Measurements from ENCODE around the gene SLF2. TPM values are rescaled to one million over a fixed set of nuclear protein-coding genes. Genes with fewer than 3 reads are reported as not detected.
A peak's percentile ranks its signal among the peaks of the same experiment; 100 is the strongest.

SLF2 gene
- total and polyA plus RNA-seq, 4 donors = 4.0 to 18.8 (median 12.1) TPM

DNA sequence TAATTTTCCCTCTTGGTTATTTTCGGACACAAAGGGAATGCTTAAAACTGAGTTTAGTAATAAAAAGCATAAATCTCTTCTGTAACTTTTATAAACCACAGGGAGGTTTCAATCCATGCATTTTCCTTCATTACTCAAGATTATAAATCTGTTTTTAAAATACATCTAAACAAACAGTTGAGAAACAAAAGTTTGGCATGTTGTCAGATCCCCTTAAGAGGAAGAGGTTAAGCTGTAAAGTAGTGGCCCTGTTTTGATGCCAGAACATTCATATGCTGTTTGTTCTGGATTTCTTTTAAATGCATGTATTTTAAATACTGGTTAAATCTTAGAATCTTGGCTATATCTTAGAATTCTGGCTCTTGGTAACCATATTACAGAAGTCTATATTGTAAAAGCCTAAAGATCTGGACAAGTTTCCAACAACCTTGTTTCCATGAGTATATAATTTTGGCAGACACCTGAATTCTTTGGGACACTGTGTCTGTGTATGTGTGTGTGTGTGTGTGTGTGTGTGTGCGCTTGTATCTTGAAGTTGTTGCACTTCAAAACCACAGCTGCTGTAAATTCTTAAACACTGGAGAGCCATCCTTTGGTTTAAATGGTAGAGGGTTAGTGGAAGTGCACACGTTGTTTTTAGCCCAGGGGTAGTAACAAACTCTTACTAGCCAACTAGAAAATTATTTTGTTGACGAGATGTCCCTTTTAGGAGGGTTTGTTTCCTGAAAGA lies 49.8 kb downstream of the SLF2 start:
- H3K9me3 ChIP-seq (ENCODE audit: control insufficient read depth in 4 of 4, low read length in 3 of 4) = no peaks in the 10 kb centered on the region
- no peak for DNase-seq (ENCODE audit: low spot score)
- H3K36me3 ChIP-seq (ENCODE audit: control insufficient read depth in 4 of 4, insufficient read depth in 3 of 4, low read depth in 1 of 4, low read length in 3 of 4) = peaks cover under 1 to 37% (median 26%) of the 10 kb centered on the region in 4 donors
- no peak overlapping the region for H3K9ac ChIP-seq (ENCODE audit: low read depth in 1 of 2, low read length in 2 of 2)
- H3K27me3 ChIP-seq (ENCODE audit: control insufficient read depth in 4 of 4, insufficient read depth in 4 of 4, low read length in 3 of 4) = no peaks in the 10 kb centered on the region
- H3K4me3 ChIP-seq (ENCODE audit: low read depth in 1 of 3, low read length in 3 of 3) = no peak overlapping the region
- TF ChIP-seq FOXA2 (IDR thresholded peaks at IDR 0.05) (no peak), FOXA1 (IDR thresholded peaks at IDR 0.05) (no peak), REST (IDR thresholded peaks at IDR 0.05) (no peak), HNF4G (IDR thresholded peaks at IDR 0.05) (no peak), RAD21 (IDR thresholded peaks at IDR 0.05) (no peak), NR2F2 (IDR thresholded peaks at IDR 0.05) (no peak), JUND (IDR thresholded peaks at IDR 0.05) (no peak), YY1 (IDR thresholded peaks at IDR 0.05) (no peak), RXRA (IDR thresholded peaks at IDR 0.05) (no peak)
- TF ChIP-seq, protein P1, sequence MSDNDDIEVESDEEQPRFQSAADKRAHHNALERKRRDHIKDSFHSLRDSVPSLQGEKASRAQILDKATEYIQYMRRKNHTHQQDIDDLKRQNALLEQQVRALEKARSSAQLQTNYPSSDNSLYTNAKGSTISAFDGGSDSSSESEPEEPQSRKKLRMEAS (IDR thresholded peaks at IDR 0.05) = no peak
- TF ChIP-seq, protein P2, sequence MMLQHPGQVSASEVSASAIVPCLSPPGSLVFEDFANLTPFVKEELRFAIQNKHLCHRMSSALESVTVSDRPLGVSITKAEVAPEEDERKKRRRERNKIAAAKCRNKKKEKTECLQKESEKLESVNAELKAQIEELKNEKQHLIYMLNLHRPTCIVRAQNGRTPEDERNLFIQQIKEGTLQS (IDR thresholded peaks at IDR 0.05) = no peak
- H3K4me1 ChIP-seq (ENCODE audit: control insufficient read depth in 4 of 4, insufficient read depth in 4 of 4, low read length in 3 of 4) = peaks cover 0 to 13% (median 7%) of the 10 kb centered on the region in 4 donors
- no peak overlapping the region for H3K27ac ChIP-seq (ENCODE audit: low read depth in 1 of 2, low read length in 2 of 2)
- 79% methylated on average over 4 of the region's 4 CpGs for WGBS

- Histone ChIP-seq H3K4me1 (ENCODE audit: control insufficient read depth in 4 of 4, insufficient read depth in 4 of 4, low read length in 3 of 4) (peaks cover 4 to 22% (median 15%) of the 10 kb centered on the region in 4 donors), H3K9ac (ENCODE audit: low read depth in 1 of 2, low read length in 2 of 2) (no peak overlapping the region), H3K27ac (ENCODE audit: low read depth in 1 of 2, low read length in 2 of 2) (no peak overlapping the region), H3K27me3 (ENCODE audit: control insufficient read depth in 4 of 4, insufficient read depth in 4 of 4, low read length in 3 of 4) (no peaks in the 10 kb centered on the region), H3K4me3 (ENCODE audit: low read depth in 1 of 3, low read length in 3 of 3) (no peak overlapping the region), H3K36me3 (ENCODE audit: control insufficient read depth in 4 of 4, insufficient read depth in 3 of 4, low read depth in 1 of 4, low read length in 3 of 4) (peaks cover 0 to 25% (median 18%) of the 10 kb centered on the region in 4 donors), H3K9me3 (ENCODE audit: control insufficient read depth in 4 of 4, low read length in 3 of 4) (no peaks in the 10 kb centered on the region)
- TF ChIP-seq HNF4A (conservative IDR thresholded peaks at IDR 0.05) = peak; percentile 75 to 91
- TF ChIP-seq, protein P2 (IDR thresholded peaks at IDR 0.05) = no peak
- peak; percentile 15 for TF ChIP-seq SP1 (IDR thresholded peaks at IDR 0.05)
- no peak for TF ChIP-seq FOXA2 (IDR thresholded peaks at IDR 0.05)
- TF ChIP-seq RXRA (IDR thresholded peaks at IDR 0.05) = no peak
- TF ChIP-seq JUND (IDR thresholded peaks at IDR 0.05) = no peak
- no peak for TF ChIP-seq YY1 (IDR thresholded peaks at IDR 0.05)
- DNase-seq (ENCODE audit: low spot score) = no peak
- 76% methylated on average over 1 of the region's 1 CpG for WGBS
Measured at GRCh38 chr10:100963826-100964225, 51.1 kb downstream of the SLF2 start.

DNA sequence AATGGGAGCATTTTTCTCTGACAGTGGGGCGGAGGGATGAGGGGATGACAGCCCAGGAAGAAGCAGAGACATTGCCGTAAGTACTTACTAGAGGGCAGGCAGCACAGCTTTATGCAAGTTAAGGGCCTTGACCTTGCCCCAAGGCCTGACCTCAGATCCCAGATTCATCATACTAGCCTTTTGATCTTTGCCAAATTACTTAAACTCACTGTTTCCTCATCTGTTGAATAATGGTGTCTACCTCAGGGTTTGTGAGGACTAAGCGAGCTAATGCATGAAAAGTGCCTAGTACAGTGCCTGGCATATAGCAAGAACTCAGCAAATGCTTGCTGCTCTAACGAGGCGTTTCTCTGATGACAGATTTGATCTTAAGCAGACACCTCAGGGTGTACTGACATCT lies 53.1 kb downstream of the SLF2 start:
- TF ChIP-seq FOXA2 (IDR thresholded peaks at IDR 0.05) (no peak), RXRA (IDR thresholded peaks at IDR 0.05) (no peak), ZBTB33 (IDR thresholded peaks at IDR 0.05) (no peak), HNF4A (conservative IDR thresholded peaks at IDR 0.05) (no peak)
- Histone ChIP-seq H3K36me3 (ENCODE audit: control insufficient read depth in 4 of 4, insufficient read depth in 3 of 4, low read depth in 1 of 4, low read length in 3 of 4) (peaks cover 0 to 10% (median 5%) of the 10 kb centered on the region in 4 donors), H3K4me3 (ENCODE audit: low read depth in 1 of 3, low read length in 3 of 3) (no peak overlapping the region), H3K4me1 (ENCODE audit: control insufficient read depth in 4 of 4, insufficient read depth in 4 of 4, low read length in 3 of 4) (peaks cover 5 to 38% (median 24%) of the 10 kb centered on the region in 4 donors), H3K27ac (ENCODE audit: low read depth in 1 of 2, low read length in 2 of 2) (no peak overlapping the region), H3K9ac (ENCODE audit: low read depth in 1 of 2, low read length in 2 of 2) (no peak overlapping the region), H3K9me3 (ENCODE audit: control insufficient read depth in 4 of 4, low read length in 3 of 4) (no peaks in the 10 kb centered on the region), H3K27me3 (ENCODE audit: control insufficient read depth in 4 of 4, insufficient read depth in 4 of 4, low read length in 3 of 4) (no peaks in the 10 kb centered on the region)
- DNase-seq (ENCODE audit: low spot score) = no peak
- 72% methylated on average over 5 of the region's 5 CpGs for WGBS

Measured in liver (tissue), 9 donors.